Measurements from ENCODE around the gene INAFM2.

The INAFM2 gene

GRCh38 chr15:40345225-40345866 is 21.9 kb downstream of the INAFM2 start:
- no peak for DNase-seq

- no peak for DNase-seq
Measured at GRCh38 chr15:40345867-40346578, 22.5 kb downstream of the INAFM2 start.

- no peak for DNase-seq
Measured at GRCh38 chr15:40346579-40347558, 23.4 kb downstream of the INAFM2 start.

GRCh38 chr15:40347559-40348473 is 24.3 kb downstream of the INAFM2 start:
- no peak for DNase-seq

GRCh38 chr15:40348474-40348870 is 25.0 kb downstream of the INAFM2 start:
- no peak for DNase-seq

GRCh38 chr15:40349163-40349562 is 25.7 kb downstream of the INAFM2 start:
- no peak for DNase-seq

- DNase-seq = no peak
Measured at GRCh38 chr15:40352281-40352901, 28.9 kb downstream of the INAFM2 start.

- no peak for DNase-seq
Measured at GRCh38 chr15:40353697-40354096, 30.2 kb downstream of the INAFM2 start.

GRCh38 chr15:40354408-40355171 is 31.1 kb downstream of the INAFM2 start:
- no peak for DNase-seq

GRCh38 chr15:40355976-40356585 is 32.6 kb downstream of the INAFM2 start:
- DNase-seq = no peak

GRCh38 chr15:40357246-40357645 is 33.8 kb downstream of the INAFM2 start:
- no peak for DNase-seq

GRCh38 chr15:40357723-40358470 is 34.4 kb downstream of the INAFM2 start, which contains the start of gene DISP2:
Gene DISP2 (plus strand): TSS chr15:40358219. CDS start chr15:40358322, 103 bp downstream.
- DNase-seq = peak; percentile 92

GRCh38 chr15:40358471-40359353 is 35.2 kb downstream of the INAFM2 start:
- DNase-seq = peak; percentile 29

- DNase-seq = no peak
Measured at GRCh38 chr15:40360015-40360414, 36.5 kb downstream of the INAFM2 start.

GRCh38 chr15:40361640-40362039 is 38.1 kb downstream of the INAFM2 start:
- no peak for DNase-seq

- no peak for DNase-seq
Measured at GRCh38 chr15:40363611-40364010, 40.1 kb downstream of the INAFM2 start.

GRCh38 chr15:40364251-40364650 is 40.8 kb downstream of the INAFM2 start:
- DNase-seq = no peak

GRCh38 chr15:40365016-40365415 is 41.5 kb downstream of the INAFM2 start:
- DNase-seq = no peak

All from CD4-positive, alpha-beta T cell treated with Interleukin-12 subunit alpha and Interleukin-12 subunit beta, for 1 hour (primary cell).